HG02678 (cell line): ENCODE data around the gene EFL1.
"Not testable (repeated sequence)": the region's sequence is repeated elsewhere in the genome, so short reads cannot be mapped to it uniquely, and the experiment has no call there.

ENCODE experiments used
- ATAC-seq: cut with Tn5 transposase; IDR thresholded peaks from one replicate; pipeline ENCODE4 v1.9.1; 2021; ENCODE audit warnings: mild to moderate bottlenecking, moderate library complexity; ENCODE audit not compliant: unreplicated experiment

Gene EFL1

DNA sequence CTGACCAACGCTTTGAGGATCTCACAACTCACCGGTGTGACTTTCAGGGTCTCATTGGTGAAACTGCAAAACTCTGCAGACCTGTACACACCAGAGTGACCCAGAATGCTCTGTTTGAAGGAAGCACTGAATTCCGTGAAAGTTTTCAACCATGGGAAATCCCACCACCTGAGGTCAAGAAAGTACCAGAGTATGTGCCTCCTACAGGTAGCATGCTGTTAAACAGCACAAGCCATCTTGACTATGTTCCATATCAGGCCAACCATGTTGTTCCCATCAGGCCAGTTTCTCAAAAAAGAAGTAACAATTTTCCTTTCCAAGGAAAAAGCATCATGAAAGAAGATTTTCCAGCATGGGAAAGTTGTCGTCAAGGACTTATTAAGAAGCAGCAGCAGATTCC lies 19.9 kb upstream of the EFL1 start:
- ATAC-seq = not testable (repeated sequence)

GRCh38 chr15:82281276-82281675 lies 18.7 kb upstream of the EFL1 start:
- ATAC-seq = not testable (repeated sequence)

- ATAC-seq = no peak
Observed at GRCh38 chr15:82275410-82275809, 12.9 kb upstream of the EFL1 start.

DNA sequence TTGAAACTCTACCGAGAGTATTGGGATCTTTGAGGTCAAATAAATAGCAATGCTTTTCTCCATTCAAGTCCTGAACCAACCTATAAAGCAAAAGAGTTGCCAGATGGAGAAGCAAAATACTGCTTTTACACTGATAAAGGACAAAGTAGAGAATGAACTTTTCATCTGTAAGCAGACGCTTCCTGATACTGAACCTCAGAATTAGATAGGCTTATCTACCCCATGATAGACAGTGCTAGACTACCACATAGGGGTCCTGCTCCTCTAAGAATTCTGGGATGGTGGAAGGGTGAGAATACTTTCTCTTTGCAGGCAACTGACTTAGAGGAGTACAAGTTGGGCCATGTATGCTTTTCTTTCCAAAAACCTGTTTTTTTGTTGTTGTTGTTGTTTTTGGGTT lies 9.6 kb upstream of the EFL1 start:
- no peak for ATAC-seq

GRCh38 chr15:82268454-82268853 lies 5.9 kb upstream of the EFL1 start:
- not testable (repeated sequence) for ATAC-seq

DNA sequence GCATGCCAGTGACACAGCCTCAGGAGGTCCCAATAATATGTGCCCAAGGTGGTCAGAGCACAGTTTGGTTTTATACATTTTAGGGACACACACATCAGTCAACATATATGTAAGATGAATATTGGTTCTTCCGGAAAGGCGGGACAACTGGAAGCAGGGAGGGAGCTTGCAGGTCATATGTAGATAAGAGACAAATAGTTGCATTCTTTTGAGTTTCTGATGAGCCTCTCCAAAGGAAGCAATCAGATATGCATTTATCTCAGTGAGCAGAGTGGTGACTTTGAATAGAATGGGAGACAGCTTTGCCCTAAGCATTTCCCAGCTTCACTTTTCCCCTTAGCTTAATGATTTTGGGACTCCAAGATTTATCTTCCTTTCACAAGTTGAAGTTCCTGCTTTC lies 4.6 kb upstream of the EFL1 start:
- not testable (repeated sequence) for ATAC-seq

DNA sequence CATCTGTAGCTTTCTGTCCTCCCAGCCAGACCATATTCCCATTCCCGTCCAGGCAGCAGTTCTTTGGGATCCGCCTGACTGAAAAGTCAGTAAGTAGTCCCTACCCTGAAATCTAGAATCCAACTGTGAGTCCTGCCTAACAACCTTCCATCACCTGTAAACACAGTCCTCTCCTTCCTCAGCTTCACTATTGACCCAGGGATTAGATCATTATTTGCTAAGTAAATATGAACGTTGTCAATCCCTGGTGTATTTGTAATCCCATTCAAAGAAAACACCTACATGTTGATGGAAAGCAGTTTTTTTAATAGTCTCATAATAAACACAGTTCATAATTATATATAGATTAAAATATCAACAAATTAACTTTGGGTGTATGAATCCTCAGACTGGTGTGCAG lies 816 bp upstream of the EFL1 start:
- no peak for ATAC-seq

- ATAC-seq = peak; percentile 17
Observed at GRCh38 chr15:82261566-82262421, 740 bp downstream of the EFL1 start.

- ATAC-seq = not testable (repeated sequence)
Observed at GRCh38 chr15:82248261-82248660, 14.3 kb downstream of the EFL1 start.

DNA sequence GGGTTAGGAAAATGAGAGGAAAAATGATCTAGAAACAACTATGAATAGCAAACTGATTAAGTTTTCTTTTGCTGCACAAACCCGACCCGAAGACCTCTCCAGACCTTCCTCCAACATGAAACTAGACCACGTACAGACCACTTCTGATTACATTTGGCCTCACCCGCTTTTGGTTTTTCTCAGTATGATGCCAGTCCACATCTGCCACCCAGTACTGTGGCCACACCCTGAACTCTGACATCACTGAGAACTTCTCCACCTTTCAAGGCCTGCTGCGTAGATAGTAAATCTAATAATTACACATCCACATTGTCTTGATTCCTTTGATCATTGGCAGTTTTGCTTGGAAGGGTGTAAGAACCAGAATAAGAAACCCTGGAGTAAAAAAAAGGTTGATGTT lies 16.6 kb downstream of the EFL1 start:
- ATAC-seq = not testable (repeated sequence)

- not testable (repeated sequence) for ATAC-seq
Observed at GRCh38 chr15:82243644-82244043, 18.9 kb downstream of the EFL1 start.

GRCh38 chr15:82241836-82242499 lies 20.6 kb downstream of the EFL1 start:
- ATAC-seq = not testable (repeated sequence)

DNA sequence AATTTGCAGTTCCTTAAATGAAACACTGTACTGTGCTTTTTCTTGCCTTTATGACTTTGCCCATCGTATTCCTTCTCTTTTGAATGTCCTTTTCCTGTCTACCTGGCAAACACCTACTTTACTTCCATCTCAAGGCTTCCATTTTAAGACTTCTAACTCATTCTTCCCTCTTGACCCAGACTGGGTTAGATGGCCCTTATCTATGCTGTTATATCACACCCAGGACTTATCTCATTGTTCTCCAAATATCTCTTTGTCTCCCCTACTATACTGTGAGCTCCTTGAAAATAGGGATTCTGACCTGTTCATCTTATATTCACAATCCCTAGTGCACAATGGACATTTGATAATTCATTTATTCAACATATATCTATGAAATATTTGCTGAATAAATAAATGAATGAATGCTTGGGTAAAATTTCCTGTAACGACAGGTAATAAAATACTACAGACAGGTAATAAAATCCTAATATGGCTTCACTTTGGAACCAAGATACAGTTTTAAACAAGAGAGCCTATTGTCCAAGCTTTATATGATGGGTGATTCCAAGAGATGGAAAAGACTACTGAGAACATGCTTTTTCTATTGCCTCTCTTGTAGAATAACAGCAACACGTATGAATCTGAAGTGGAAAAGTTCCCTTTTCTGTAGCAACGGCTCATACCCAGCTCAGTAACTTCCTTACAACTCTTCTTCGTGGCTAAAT lies 22.7 kb downstream of the EFL1 start:
- no peak for ATAC-seq

DNA sequence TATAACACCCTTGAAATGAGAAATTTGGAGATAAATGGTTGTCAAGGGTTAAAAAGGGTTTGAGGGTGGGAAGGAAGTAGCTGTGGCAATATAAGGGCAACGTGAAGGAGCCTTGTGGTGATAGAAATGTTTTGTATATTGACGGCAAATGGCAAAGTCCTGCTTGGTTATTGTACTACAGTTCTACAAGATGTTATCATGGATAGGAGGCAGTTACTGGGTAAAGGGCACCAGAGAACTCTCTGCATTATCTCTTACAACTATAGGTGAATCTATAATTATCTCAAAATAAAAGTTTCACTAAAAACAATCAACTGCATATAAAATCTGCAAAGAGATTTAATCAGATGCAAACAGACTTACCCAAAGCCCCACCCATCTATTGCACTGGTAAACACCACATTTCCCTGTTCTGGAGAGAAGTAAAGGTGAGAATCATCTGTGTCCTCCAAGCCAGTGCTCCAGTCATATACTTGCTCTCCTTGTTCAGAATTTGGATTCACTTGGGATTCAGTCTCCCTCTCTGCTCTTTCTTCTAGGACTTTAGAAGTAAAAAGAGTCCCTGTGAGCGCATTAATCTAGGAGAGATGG lies 24.5 kb downstream of the EFL1 start:
- not testable (repeated sequence) for ATAC-seq

- no peak for ATAC-seq
Observed at GRCh38 chr15:82231842-82232241, 30.7 kb downstream of the EFL1 start.

- no peak for ATAC-seq
Observed at GRCh38 chr15:82231233-82231632, 31.3 kb downstream of the EFL1 start.

DNA sequence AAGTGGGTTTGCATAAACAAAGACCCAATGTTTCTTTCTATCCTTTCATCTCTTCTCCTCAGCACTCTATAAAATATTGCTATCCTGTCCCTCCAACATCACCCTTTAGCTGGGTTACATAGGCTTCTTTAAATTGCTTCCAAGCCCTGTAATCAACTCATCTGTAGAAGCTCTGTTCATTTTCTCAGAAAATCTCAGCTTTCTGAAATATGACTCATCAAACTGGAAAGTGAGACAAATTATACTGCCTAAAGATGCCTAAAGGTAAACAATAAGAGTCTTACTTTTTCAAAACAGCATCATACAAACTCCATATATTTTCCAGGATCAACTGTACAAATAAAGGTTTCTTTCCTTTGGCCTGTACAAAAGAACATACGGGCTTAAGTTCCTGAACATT lies 33.8 kb downstream of the EFL1 start:
- ATAC-seq = no peak

DNA sequence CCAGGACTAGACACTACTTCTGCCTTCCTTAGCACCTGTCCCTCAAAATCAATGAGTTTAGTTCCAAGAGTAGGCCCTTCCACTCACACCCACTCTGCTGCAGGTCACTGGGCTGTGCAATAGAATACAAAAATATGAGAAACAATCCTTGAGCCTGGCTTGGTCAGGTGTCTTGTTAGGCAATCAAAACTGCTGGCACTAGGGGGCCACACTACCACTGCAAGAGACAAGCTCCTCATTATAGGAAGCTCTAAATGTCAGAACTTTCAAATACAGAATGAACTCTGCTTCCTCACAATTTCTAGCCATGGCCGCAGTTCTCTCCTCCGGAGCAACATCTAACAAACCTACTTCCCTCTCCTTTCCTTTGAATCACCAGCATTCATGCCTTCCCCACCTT lies 41.0 kb downstream of the EFL1 start:
- ATAC-seq = not testable (repeated sequence)

DNA sequence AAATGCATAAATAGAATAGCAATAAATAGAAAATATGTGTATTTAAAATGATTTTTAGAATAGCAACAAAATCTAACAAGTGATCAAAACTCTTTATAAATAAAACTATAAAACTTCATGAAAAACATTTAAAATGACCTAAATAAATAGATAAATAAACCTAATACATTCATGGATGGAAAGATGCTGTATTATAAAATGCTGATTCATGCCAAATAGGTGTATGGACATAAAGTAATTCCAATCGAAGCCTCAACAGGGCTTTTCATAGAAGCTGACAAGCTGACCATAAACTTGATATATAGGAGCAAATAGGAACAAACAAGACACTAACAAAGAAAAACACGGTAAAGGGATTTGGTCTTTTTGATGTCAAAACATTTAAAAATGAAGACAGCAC lies 46.4 kb downstream of the EFL1 start:
- ATAC-seq = not testable (repeated sequence)

DNA sequence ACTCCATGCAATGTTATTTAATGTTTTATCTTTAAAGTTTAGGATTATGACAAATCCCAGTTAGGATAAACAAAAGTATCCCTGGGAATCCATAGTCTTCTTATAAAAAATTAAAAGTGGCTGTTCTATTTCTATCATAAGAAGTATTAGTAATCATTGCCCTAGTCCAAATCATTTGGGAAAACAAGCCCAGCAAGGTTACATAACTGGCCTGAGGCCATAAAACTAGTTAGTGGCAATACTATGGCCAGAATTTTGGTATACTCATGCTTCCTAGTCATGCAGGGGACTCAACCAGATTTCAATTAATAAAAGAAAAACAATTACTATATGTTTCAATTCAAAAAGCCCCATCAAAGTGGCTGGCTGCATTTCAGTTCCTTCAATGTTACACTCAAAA lies 50.3 kb downstream of the EFL1 start:
- ATAC-seq = not testable (repeated sequence)

DNA sequence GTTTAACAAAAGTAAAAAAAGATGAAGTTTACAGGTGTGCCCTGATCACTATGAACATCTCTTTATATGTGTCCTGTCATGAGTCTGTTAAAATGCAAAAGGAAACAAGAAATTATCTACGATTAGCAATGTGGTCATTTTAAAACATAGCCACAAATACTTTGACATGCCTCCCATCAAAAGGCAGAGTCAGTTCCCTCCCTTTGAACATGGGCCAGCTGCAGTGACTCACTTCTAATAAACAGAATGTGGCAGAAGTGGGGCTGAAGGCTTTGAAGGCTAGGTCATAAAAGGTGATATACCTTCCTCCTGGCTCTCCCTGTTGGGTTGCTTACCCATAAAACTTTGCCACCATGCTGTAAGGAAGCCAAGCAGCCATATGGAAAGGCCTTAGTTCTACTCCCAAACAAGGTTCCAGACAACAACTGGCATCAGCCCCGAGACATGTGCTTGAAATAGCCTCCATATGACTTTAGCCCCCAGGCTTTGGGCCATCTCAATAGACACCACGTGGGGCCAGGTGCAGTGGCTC lies 52.4 kb downstream of the EFL1 start:
- ATAC-seq = not testable (repeated sequence)
